HCT116 (cell line): ENCODE measurements around the gene SEMA7A. TPM values are rescaled to one million over a fixed set of nuclear protein-coding genes. Genes with fewer than 3 reads are reported as not detected.
A peak's percentile ranks its signal among the peaks of the same experiment; 100 is the strongest.

Experiments used
- ATAC-seq: fragments of 200-7000 bp; cut with Tn5 transposase; 2 replicates; pipeline ENCODE4 v1.9.1; 2020; ENCODE audit warnings: mild to moderate bottlenecking, moderate library complexity
- BruUV-seq: library from RNA; stranded (reverse); fragments of 400-500 nt; replicated peaks from 2 replicates; lab custom pipeline; 2021; lab: Mats Ljungman, UMichigan
- CTCF ChIA-PET: fragments of 300-600 bp; sonication (Branson Sonifier 250); formaldehyde crosslinking; loops from one replicate; lab custom pipeline; 2021; ENCODE audit warnings: antibody characterized with exemption; lab: Charles Lee
- POLR2A ChIA-PET: fragments of 300-600, 350-600 bp; sonication (Branson Sonifier 250); formaldehyde crosslinking; loops from one replicate; lab custom pipeline; 2021; ENCODE audit warnings: antibody characterized with exemption; lab: Charles Lee
- RAD21 ChIA-PET, 2 experiments: fragments of 300-600 bp; sonication (Branson Sonifier 250); formaldehyde crosslinking; loops; one replicate each; lab custom pipeline; 2023; ENCODE audit warnings: low total read pairs in 2 of 2; ENCODE audit not compliant: uncharacterized antibody in 2 of 2, unreplicated experiment in 2 of 2, low non-redundant PET in 1 of 2; lab: Charles Lee
- DNase-seq: peaks from one replicate; pipeline ENCODE4 v3.0.0-alpha.2; 2010; ENCODE audit warnings: low read depth, low spot score
- H2AFZ ChIP-seq: fragments of 200-600 bp; shearing (Covaris generic), sonication (generic); 2 replicates; pipeline ENCODE4 v1.6.1; 2017; ENCODE audit warnings: low read depth, mixed run types, mixed read lengths, antibody characterized with exemption, low read length; ENCODE audit not compliant: poor library complexity, severe bottlenecking
- H3K27ac ChIP-seq: 2 replicates; pipeline ENCODE4 v1.5.1; 2012; ENCODE audit warnings: low read depth, low read length
- H3K27me3 ChIP-seq: fragments of 200-600 bp; sonication (generic); 2 replicates; pipeline ENCODE4 v1.6.1; 2016; ENCODE audit warnings: mixed run types, low read length, mixed read lengths; ENCODE audit not compliant: insufficient read depth
- H3K36me3 ChIP-seq, 2 experiments: fragments of 200-500 bp in 1 of 2; fragments of 200-600 bp in 1 of 2; sonication (Bioruptor generic) in 1 of 2; sonication (generic) in 1 of 2; 2 replicates each; pipeline versions ENCODE4 v1.5.1 to v1.6.1; 2014 to 2016; ENCODE audit warnings: low read length in 2 of 2, inconsistent platforms in 1 of 2, mixed read lengths in 1 of 2, mixed run types in 1 of 2; ENCODE audit not compliant: insufficient read depth in 2 of 2, control insufficient read depth in 1 of 2
- H3K4me1 ChIP-seq, 2 experiments: fragments of 200-600 bp in 1 of 2; sonication (generic) in 1 of 2; 2 replicates each; pipeline versions ENCODE4 v1.5.1 to v1.6.1; 2012 to 2017; ENCODE audit warnings: low read length in 2 of 2, inconsistent platforms in 1 of 2, mild to moderate bottlenecking in 1 of 2, mixed read lengths in 1 of 2, mixed run types in 1 of 2, moderate library complexity in 1 of 2; ENCODE audit not compliant: insufficient read depth in 2 of 2, control insufficient read depth in 1 of 2
- H3K4me2 ChIP-seq: fragments of 200-600 bp; sonication (generic); 2 replicates; pipeline ENCODE4 v1.6.1; 2017; ENCODE audit warnings: mixed run types, low read length, mixed read lengths
- H3K4me3 ChIP-seq, 2 experiments: fragments of 200-600 bp in 1 of 2; sonication (generic) in 1 of 2; replicated peaks in 1 of 2; 2 replicates each; pipeline ENCODE4 v1.5.1; 2011 to 2016; ENCODE audit warnings: low read length in 2 of 2, control low read depth in 1 of 2, low read depth in 1 of 2, mild to moderate bottlenecking in 1 of 2, mixed read lengths in 1 of 2, mixed run types in 1 of 2
- H3K79me2 ChIP-seq: fragments of 200-600 bp; sonication (generic); 2 replicates; pipeline ENCODE4 v1.6.1; 2017; ENCODE audit warnings: mild to moderate bottlenecking, mixed run types, low read length, moderate library complexity, mixed read lengths; ENCODE audit not compliant: insufficient read depth
- H3K9ac ChIP-seq: fragments of 200-600 bp; sonication (generic); 2 replicates; pipeline ENCODE4 v1.6.1; 2016; ENCODE audit warnings: low read length, mixed read lengths
- H3K9me2 ChIP-seq: fragments of 200-600 bp; sonication (generic), shearing (Covaris generic); 2 replicates; pipeline ENCODE4 v1.6.1; 2017; ENCODE audit warnings: mixed run types, mild to moderate bottlenecking, moderate library complexity; ENCODE audit not compliant: insufficient read depth
- H3K9me3 ChIP-seq, 2 experiments: fragments of 200-500 bp in 1 of 2; fragments of 200-600 bp in 1 of 2; sonication (Bioruptor generic) in 1 of 2; sonication (generic) in 1 of 2; 2 replicates each; pipeline ENCODE4 v1.6.1; 2014 to 2017; ENCODE audit warnings: low read length in 2 of 2, mixed read lengths in 2 of 2, inconsistent platforms in 1 of 2, low read depth in 1 of 2, mild to moderate bottlenecking in 1 of 2, mixed run types in 1 of 2, moderate library complexity in 1 of 2; ENCODE audit not compliant: control insufficient read depth in 1 of 2, insufficient read depth in 1 of 2
- H4K20me1 ChIP-seq: fragments of 200-600 bp; sonication (generic), shearing (Covaris generic); 2 replicates; pipeline ENCODE4 v1.6.1; 2017; ENCODE audit warnings: mixed run types, mild to moderate bottlenecking, moderate library complexity; ENCODE audit not compliant: insufficient read depth
- CBX3 ChIP-seq: IDR thresholded peaks from 2 replicates; pipeline ENCODE4 v1.6.1; 2012; ENCODE audit warnings: low read depth
- ELF1 ChIP-seq: IDR thresholded peaks from 2 replicates; pipeline ENCODE4 v1.6.1; 2012; ENCODE audit warnings: low read depth, borderline replicate concordance
- JUND ChIP-seq: IDR thresholded peaks from 2 replicates; pipeline ENCODE4 v1.6.1; 2012
- POLR2A ChIP-seq: IDR thresholded peaks from 2 replicates; pipeline ENCODE4 v1.7.0; 2011; ENCODE audit warnings: borderline replicate concordance; ENCODE audit not compliant: insufficient read depth, insufficient read length; ENCODE audit errors: extremely low read depth
- POLR2AphosphoS5 ChIP-seq: IDR thresholded peaks from 2 replicates; pipeline ENCODE4 v1.6.1; 2011; ENCODE audit warnings: mild to moderate bottlenecking, low read depth, low read length, moderate library complexity
- RAD21 ChIP-seq: IDR thresholded peaks from 2 replicates; pipeline ENCODE4 v1.6.1; 2012; ENCODE audit warnings: low read depth, mild to moderate bottlenecking
- SP1 ChIP-seq: IDR thresholded peaks from 2 replicates; pipeline ENCODE4 v1.6.1; 2012; ENCODE audit warnings: low read depth
- SRF ChIP-seq: IDR thresholded peaks from 2 replicates; pipeline ENCODE4 v1.6.1; 2012; ENCODE audit warnings: low read depth
- TCF7L2 ChIP-seq: IDR thresholded peaks from 2 replicates; pipeline ENCODE4 v1.7.0; 2011; ENCODE audit warnings: borderline replicate concordance, inconsistent platforms; ENCODE audit not compliant: insufficient read depth, insufficient read length; ENCODE audit errors: extremely low read depth
- YY1 ChIP-seq: IDR thresholded peaks from 2 replicates; pipeline ENCODE4 v1.6.1; 2011; ENCODE audit warnings: low read length, low read depth, moderate library complexity, mild to moderate bottlenecking; ENCODE audit not compliant: insufficient replicate concordance; ENCODE audit errors: extremely low read depth
- ZFX ChIP-seq: fragments of 450-650 bp; IDR thresholded peaks from 2 replicates; pipeline ENCODE4 v1.6.1; 2017
- intact Hi-C: fragments of 100-400 bp; cut with micrococcal nuclease; formaldehyde crosslinking; loops from 2 replicates; pipeline ENCODE4 v1.10.0; 2022
- total RNA-seq: library from RNA; stranded (reverse); gene quantifications from one replicate; pipeline ENCODE4 v1.2.1, GENCODE V29; 2021; ENCODE audit not compliant: unreplicated experiment
- TF ChIP-seq, protein P1 (sequence below): IDR thresholded peaks from 2 replicates; pipeline ENCODE4 v1.6.1; 2012
- TF ChIP-seq, protein P2 (sequence below): IDR thresholded peaks from 2 replicates; pipeline ENCODE4 v1.6.1; 2012; ENCODE audit warnings: low read depth

Gene SEMA7A
- total RNA-seq, 1 experiment from 2014 or later: 13.8 TPM

DNA sequence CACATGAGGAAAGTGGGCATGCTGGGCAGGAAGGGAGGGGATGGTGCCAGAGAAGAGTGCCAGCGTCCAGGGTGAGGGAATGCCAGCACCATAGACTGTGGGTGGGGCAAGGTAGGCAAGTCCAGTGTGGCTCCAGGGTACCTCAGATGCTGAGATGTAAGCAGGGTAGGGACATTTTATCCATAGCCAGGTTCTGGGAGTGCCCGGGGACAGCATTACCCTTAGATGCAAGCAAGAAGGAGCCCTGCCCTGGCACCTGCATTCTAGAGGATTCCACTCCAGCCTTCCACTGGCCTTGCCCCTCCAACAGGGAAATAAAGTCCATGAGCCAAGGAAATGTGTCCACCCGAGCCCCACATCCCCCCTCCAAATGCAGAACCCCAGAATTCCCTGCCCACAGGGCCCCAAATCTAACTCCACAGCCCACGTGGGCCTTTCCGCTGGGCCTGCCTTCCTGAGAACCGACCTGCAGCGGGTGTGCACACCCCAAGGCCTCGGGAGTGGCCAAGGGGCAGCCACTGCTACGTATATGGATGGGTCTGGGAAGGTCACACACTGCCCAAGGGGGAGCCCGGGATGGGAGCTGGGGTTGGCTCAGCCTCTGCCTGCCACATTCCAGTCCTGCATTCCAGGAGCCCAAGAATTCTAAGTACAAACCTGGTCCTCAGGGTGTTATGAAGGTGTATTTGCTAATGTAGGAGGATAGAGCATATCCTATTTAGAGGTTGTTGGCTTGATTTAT, 46.0 kb downstream of the SEMA7A start:
- no peaks in the 10 kb centered on the region for H3K36me3 ChIP-seq
- RAD21 ChIA-PET: no interaction called here
- POLR2A ChIA-PET: interaction anchor here (1.4 kb wide), 1 partner anchor 9 kb away, joined by 5 read pairs; no protein-coding TSS in a partner anchor
- no peaks in the 10 kb centered on the region for H3K9me3 ChIP-seq
- H3K4me2 ChIP-seq: peak overlapping the region; percentile 21
- no peaks in the 10 kb centered on the region for H4K20me1 ChIP-seq
- no TSS peak for BruUV-seq
- intact Hi-C loops: no loop called here
- DNase-seq: no peak
- H3K27me3 ChIP-seq: no peaks in the 10 kb centered on the region
- H3K4me1 ChIP-seq: peaks cover 19 to 94% of the 10 kb centered on the region in 2 experiments
- CTCF ChIA-PET: no interaction called here
- no peaks in the 10 kb centered on the region for H3K79me2 ChIP-seq
- ATAC-seq: no peak
- H3K27ac ChIP-seq: no peak overlapping the region
- TF ChIP-seq, protein P1, sequence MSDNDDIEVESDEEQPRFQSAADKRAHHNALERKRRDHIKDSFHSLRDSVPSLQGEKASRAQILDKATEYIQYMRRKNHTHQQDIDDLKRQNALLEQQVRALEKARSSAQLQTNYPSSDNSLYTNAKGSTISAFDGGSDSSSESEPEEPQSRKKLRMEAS: no peak
- no peak for TF ChIP-seq TCF7L2
- TF ChIP-seq SRF: no peak
- no peak for TF ChIP-seq ELF1
- no peak for TF ChIP-seq RAD21
- no peak for TF ChIP-seq SP1
- no peak overlapping the region for H2AFZ ChIP-seq
- no peaks in the 10 kb centered on the region for H3K9me2 ChIP-seq
- no peak overlapping the region for H3K9ac ChIP-seq
- no peak overlapping the region for H3K4me3 ChIP-seq

DNA sequence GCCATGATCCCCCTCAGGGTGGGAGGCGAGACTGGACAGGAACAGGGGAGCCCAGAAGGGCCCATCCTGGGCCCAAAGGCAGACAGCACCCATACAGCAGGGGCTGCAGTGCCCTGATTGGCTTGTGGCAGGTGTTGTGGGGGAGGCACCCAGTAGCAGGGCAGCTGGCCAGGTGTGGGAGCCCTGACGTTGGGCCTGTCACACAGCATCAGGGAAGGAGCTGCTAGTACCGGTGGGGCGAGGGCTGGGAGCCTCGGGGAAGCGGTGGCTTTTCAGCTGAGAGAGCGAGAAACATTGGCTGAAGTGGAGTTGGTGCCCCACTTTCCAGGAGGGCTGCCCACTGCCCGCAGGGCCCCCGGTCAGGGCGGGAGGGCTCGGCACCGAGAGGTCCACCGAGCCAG, 46.6 kb downstream of the SEMA7A start:
- ATAC-seq: no peak
- Histone ChIP-seq H3K27ac (no peak overlapping the region), H3K4me1 (peaks cover 22 to 95% of the 10 kb centered on the region in 2 experiments), H3K9me3 (no peaks in the 10 kb centered on the region), H3K9ac (no peak overlapping the region), H3K79me2 (no peaks in the 10 kb centered on the region), H3K4me2 (no peak overlapping the region), H4K20me1 (no peaks in the 10 kb centered on the region), H3K4me3 (no peak overlapping the region), H3K36me3 (no peaks in the 10 kb centered on the region), H3K27me3 (no peaks in the 10 kb centered on the region), H3K9me2 (no peaks in the 10 kb centered on the region), H2AFZ (no peak overlapping the region)
- no peak for TF ChIP-seq SRF
- no peak for TF ChIP-seq YY1
- no peak for TF ChIP-seq POLR2AphosphoS5
- no peak for TF ChIP-seq SP1
- TF ChIP-seq ZFX: no peak
- TF ChIP-seq CBX3: no peak
- TF ChIP-seq JUND: no peak
- TF ChIP-seq, protein P2, sequence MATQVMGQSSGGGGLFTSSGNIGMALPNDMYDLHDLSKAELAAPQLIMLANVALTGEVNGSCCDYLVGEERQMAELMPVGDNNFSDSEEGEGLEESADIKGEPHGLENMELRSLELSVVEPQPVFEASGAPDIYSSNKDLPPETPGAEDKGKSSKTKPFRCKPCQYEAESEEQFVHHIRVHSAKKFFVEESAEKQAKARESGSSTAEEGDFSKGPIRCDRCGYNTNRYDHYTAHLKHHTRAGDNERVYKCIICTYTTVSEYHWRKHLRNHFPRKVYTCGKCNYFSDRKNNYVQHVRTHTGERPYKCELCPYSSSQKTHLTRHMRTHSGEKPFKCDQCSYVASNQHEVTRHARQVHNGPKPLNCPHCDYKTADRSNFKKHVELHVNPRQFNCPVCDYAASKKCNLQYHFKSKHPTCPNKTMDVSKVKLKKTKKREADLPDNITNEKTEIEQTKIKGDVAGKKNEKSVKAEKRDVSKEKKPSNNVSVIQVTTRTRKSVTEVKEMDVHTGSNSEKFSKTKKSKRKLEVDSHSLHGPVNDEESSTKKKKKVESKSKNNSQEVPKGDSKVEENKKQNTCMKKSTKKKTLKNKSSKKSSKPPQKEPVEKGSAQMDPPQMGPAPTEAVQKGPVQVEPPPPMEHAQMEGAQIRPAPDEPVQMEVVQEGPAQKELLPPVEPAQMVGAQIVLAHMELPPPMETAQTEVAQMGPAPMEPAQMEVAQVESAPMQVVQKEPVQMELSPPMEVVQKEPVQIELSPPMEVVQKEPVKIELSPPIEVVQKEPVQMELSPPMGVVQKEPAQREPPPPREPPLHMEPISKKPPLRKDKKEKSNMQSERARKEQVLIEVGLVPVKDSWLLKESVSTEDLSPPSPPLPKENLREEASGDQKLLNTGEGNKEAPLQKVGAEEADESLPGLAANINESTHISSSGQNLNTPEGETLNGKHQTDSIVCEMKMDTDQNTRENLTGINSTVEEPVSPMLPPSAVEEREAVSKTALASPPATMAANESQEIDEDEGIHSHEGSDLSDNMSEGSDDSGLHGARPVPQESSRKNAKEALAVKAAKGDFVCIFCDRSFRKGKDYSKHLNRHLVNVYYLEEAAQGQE: no peak
- TF ChIP-seq POLR2A: no peak
- intact Hi-C loops: no loop called here
- DNase-seq: no peak
- ChIA-PET POLR2A (no interaction called here), CTCF (no interaction called here), RAD21 (no interaction called here)
- no TSS peak for BruUV-seq
